Prostate gland (tissue), 2 donors: ENCODE results near the gene PTPRE.

Experiments
- POLR2A ChIP-seq: fragments of 450-650 bp; IDR thresholded peaks from one replicate; pipeline ENCODE4 v1.6.1; 2016; ENCODE audit warnings: antibody characterized with exemption, mild to moderate bottlenecking
- POLR2AphosphoS5 ChIP-seq: sonication (generic); formaldehyde crosslinking; IDR thresholded peaks from one replicate; pipeline ENCODE4 v1.6.1; 2017; ENCODE audit warnings: antibody characterized with exemption
- TF ChIP-seq, protein P1 (sequence below), 4 experiments: fragments of 200-600 bp in 2 of 4; fragments of 450-650 bp in 2 of 4; sonication (generic) in 2 of 4; IDR thresholded peaks; 1 replicate in 3 of 4; 2 replicates in 1 of 4; pipeline ENCODE4 v1.5.1; 2016 to 2019; ENCODE audit warnings: antibody characterized with exemption in 4 of 4, mild to moderate bottlenecking in 2 of 4, moderate library complexity in 2 of 4

GRCh38 chr10:127979566-127979965 lies 72.7 kb downstream of the PTPRE start:
- TF ChIP-seq, protein P1, sequence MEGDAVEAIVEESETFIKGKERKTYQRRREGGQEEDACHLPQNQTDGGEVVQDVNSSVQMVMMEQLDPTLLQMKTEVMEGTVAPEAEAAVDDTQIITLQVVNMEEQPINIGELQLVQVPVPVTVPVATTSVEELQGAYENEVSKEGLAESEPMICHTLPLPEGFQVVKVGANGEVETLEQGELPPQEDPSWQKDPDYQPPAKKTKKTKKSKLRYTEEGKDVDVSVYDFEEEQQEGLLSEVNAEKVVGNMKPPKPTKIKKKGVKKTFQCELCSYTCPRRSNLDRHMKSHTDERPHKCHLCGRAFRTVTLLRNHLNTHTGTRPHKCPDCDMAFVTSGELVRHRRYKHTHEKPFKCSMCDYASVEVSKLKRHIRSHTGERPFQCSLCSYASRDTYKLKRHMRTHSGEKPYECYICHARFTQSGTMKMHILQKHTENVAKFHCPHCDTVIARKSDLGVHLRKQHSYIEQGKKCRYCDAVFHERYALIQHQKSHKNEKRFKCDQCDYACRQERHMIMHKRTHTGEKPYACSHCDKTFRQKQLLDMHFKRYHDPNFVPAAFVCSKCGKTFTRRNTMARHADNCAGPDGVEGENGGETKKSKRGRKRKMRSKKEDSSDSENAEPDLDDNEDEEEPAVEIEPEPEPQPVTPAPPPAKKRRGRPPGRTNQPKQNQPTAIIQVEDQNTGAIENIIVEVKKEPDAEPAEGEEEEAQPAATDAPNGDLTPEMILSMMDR (IDR thresholded peaks at IDR 0.05) = no peak
- TF ChIP-seq POLR2A (no peak), POLR2AphosphoS5 (no peak)
